Stimulated activated CD8-positive, alpha-beta memory T cell treated with anti-CD3 and anti-CD28 coated beads, Interleukin-7, amount 100 ng/mL, for 48 hours (primary cell): ENCODE data around the gene HTT.

ENCODE experiments used
- DNase-seq, 2 donors: peaks; one replicate each; pipeline ENCODE4 v3.0.0-alpha.2; 2020; ENCODE audit warnings: low read depth in 1 of 2; ENCODE audit errors: extremely low read depth in 1 of 2

The HTT gene

GRCh38 chr4:3215256-3215655, 140.8 kb downstream of the HTT start:
- no peak for DNase-seq

GRCh38 chr4:3215733-3216132, 141.3 kb downstream of the HTT start:
- DNase-seq: no peak

- DNase-seq: no peak
These were observed 142.8 kb downstream of the HTT start for GRCh38 chr4:3217266-3217665.

- DNase-seq: no peak
These were observed 143.3 kb downstream of the HTT start for GRCh38 chr4:3217771-3218170.

- DNase-seq: no peak
These were observed 144.6 kb downstream of the HTT start for GRCh38 chr4:3218824-3219760.

GRCh38 chr4:3219761-3220475, 145.4 kb downstream of the HTT start:
- DNase-seq: no peak

- no peak for DNase-seq
These were observed 146.1 kb downstream of the HTT start for GRCh38 chr4:3220476-3221183.

- DNase-seq: no peak
These were observed 146.7 kb downstream of the HTT start for GRCh38 chr4:3221184-3221494.

GRCh38 chr4:3221996-3222395, 147.5 kb downstream of the HTT start:
- no peak for DNase-seq

- no peak for DNase-seq
These were observed 148.9 kb downstream of the HTT start for GRCh38 chr4:3223346-3223745.

- no peak for DNase-seq
These were observed 149.7 kb downstream of the HTT start for GRCh38 chr4:3223956-3224748.

- no peak for DNase-seq
These were observed 150.8 kb downstream of the HTT start for GRCh38 chr4:3225071-3225850.

GRCh38 chr4:3225936-3226335, 151.5 kb downstream of the HTT start:
- no peak for DNase-seq

GRCh38 chr4:3226467-3226866, 152.0 kb downstream of the HTT start:
- no peak for DNase-seq

- no peak for DNase-seq
These were observed 152.5 kb downstream of the HTT start for GRCh38 chr4:3226944-3227343.

- no peak for DNase-seq
These were observed 153.6 kb downstream of the HTT start for GRCh38 chr4:3227878-3228675.

GRCh38 chr4:3228881-3229280, 154.4 kb downstream of the HTT start:
- no peak for DNase-seq

GRCh38 chr4:3229328-3229727, 154.8 kb downstream of the HTT start:
- DNase-seq: no peak

GRCh38 chr4:3229964-3230363, 155.5 kb downstream of the HTT start:
- no peak for DNase-seq
